IMR-90 (cell line): ENCODE data around the gene OTOG. TPM values are rescaled to one million over a fixed set of nuclear protein-coding genes. Genes with fewer than 3 reads are reported as not detected.

Experiments used
- ATAC-seq: fragments of 200-7000 bp; cut with Tn5 transposase; 2 replicates; pipeline ENCODE4 v1.9.1; 2020; ENCODE audit warnings: low read depth, mild to moderate bottlenecking, moderate library complexity
- BruUV-seq: library from RNA; stranded (reverse); fragments of 400-500 nt; replicated peaks from 2 replicates; lab custom pipeline; 2021; lab: Mats Ljungman, UMichigan
- CTCF ChIA-PET: fragments of 300-600 bp; formaldehyde crosslinking; extraction: SDS; loops from one replicate; lab custom pipeline; 2021; ENCODE audit warnings: antibody characterized with exemption; lab: Yijun Ruan, JAX
- POLR2A ChIA-PET: fragments of 300-600 bp; sonication (Branson Sonifier 250); formaldehyde crosslinking; loops from one replicate; lab custom pipeline; 2022; ENCODE audit warnings: antibody characterized with exemption; ENCODE audit not compliant: unreplicated experiment; lab: Charles Lee
- DNase-seq: peaks from one replicate; pipeline ENCODE4 v3.0.0; 2013
- H2AFZ ChIP-seq: replicated peaks from 2 replicates; pipeline ENCODE3; 2013; ENCODE audit warnings: low read length, mild to moderate bottlenecking; ENCODE audit not compliant: poor library complexity
- H2AK5ac ChIP-seq: 2 replicates; pipeline ENCODE4 v1.6.1; 2013; ENCODE audit warnings: low read depth, low read length, inconsistent platforms
- H2AK9ac ChIP-seq: replicated peaks from 2 replicates; pipeline ENCODE3; 2013; ENCODE audit warnings: mild to moderate bottlenecking, low read depth, low read length, moderate library complexity; ENCODE audit not compliant: poor library complexity
- H2BK120ac ChIP-seq: 2 replicates; pipeline ENCODE4 v1.6.1; 2013; ENCODE audit warnings: low read depth, low read length, inconsistent platforms
- H2BK15ac ChIP-seq: 3 replicates; pipeline ENCODE4 v1.6.1; 2013; ENCODE audit warnings: low read depth, low read length, inconsistent platforms
- H2BK20ac ChIP-seq: 2 replicates; pipeline ENCODE4 v1.6.1; 2013; ENCODE audit warnings: low read depth, mild to moderate bottlenecking, inconsistent platforms, low read length, moderate library complexity
- H2BK5ac ChIP-seq: 2 replicates; pipeline ENCODE4 v1.6.1; 2013; ENCODE audit warnings: mild to moderate bottlenecking, low read depth, low read length, inconsistent platforms; ENCODE audit not compliant: poor library complexity, severe bottlenecking
- H3K14ac ChIP-seq: replicated peaks from 2 replicates; pipeline ENCODE4 v1.6.1; 2013; ENCODE audit warnings: low read depth, low read length, inconsistent platforms
- H3K18ac ChIP-seq: 2 replicates; pipeline ENCODE4 v1.6.1; 2013; ENCODE audit warnings: low read depth, low read length, control low read depth
- H3K23ac ChIP-seq: 2 replicates; pipeline ENCODE4 v1.6.1; 2013; ENCODE audit warnings: low read depth, low read length, inconsistent platforms
- H3K27ac ChIP-seq: 2 replicates; pipeline ENCODE4 v1.5.1; 2013; ENCODE audit warnings: mild to moderate bottlenecking, control low read depth, low read length; ENCODE audit not compliant: insufficient read depth
- H3K27me3 ChIP-seq: 2 replicates; pipeline ENCODE4 v1.6.1; 2013; ENCODE audit warnings: low read length; ENCODE audit not compliant: control insufficient read depth, insufficient read depth
- H3K36me3 ChIP-seq: 2 replicates; pipeline ENCODE4 v1.6.1; 2013; ENCODE audit warnings: low read length, mixed read lengths; ENCODE audit not compliant: control insufficient read depth, insufficient read depth
- H3K4ac ChIP-seq: 2 replicates; pipeline ENCODE4 v1.6.1; 2013; ENCODE audit warnings: low read depth, low read length, inconsistent platforms
- H3K4me1 ChIP-seq: 2 replicates; pipeline ENCODE4 v1.6.1; 2013; ENCODE audit warnings: low read length, mixed read lengths; ENCODE audit not compliant: control insufficient read depth, insufficient read depth
- H3K4me2 ChIP-seq: 2 replicates; pipeline ENCODE4 v1.6.1; 2013; ENCODE audit warnings: low read depth, mild to moderate bottlenecking, control low read depth, low read length, moderate library complexity
- H3K4me3 ChIP-seq: 2 replicates; pipeline ENCODE4 v1.5.1; 2013; ENCODE audit warnings: low read depth, mild to moderate bottlenecking, control low read depth, low read length, moderate library complexity; ENCODE audit not compliant: insufficient read depth
- H3K56ac ChIP-seq: 2 replicates; pipeline ENCODE4 v1.6.1; 2013; ENCODE audit warnings: low read length, inconsistent platforms; ENCODE audit not compliant: insufficient read depth; ENCODE audit errors: extremely low read depth
- H3K79me1 ChIP-seq, 2 experiments: 2 replicates each; pipeline ENCODE4 v1.6.1; 2013; ENCODE audit warnings: low read length in 2 of 2, inconsistent platforms in 1 of 2, low read depth in 1 of 2
- H3K9ac ChIP-seq: 2 replicates; pipeline ENCODE4 v1.6.1; 2013; ENCODE audit warnings: low read depth, low read length, control low read depth
- H3K9me1 ChIP-seq: 2 replicates; pipeline ENCODE4 v1.6.1; 2013; ENCODE audit warnings: low read length, inconsistent platforms; ENCODE audit not compliant: insufficient read depth
- H3K9me3 ChIP-seq: 2 replicates; pipeline ENCODE4 v1.6.1; 2013; ENCODE audit warnings: low read length; ENCODE audit not compliant: control insufficient read depth, insufficient read depth
- H4K20me1 ChIP-seq: 2 replicates; pipeline ENCODE4 v1.6.1; 2013; ENCODE audit warnings: low read length, inconsistent platforms; ENCODE audit not compliant: insufficient read depth
- H4K5ac ChIP-seq: 2 replicates; pipeline ENCODE4 v1.6.1; 2013; ENCODE audit warnings: mild to moderate bottlenecking, low read depth, low read length, control low read depth
- H4K8ac ChIP-seq, 2 experiments: 2 replicates each; pipeline ENCODE4 v1.6.1; 2013; ENCODE audit warnings: low read depth in 2 of 2, low read length in 2 of 2, control low read depth in 1 of 2, inconsistent platforms in 1 of 2
- H4K91ac ChIP-seq: 2 replicates; pipeline ENCODE4 v1.6.1; 2013; ENCODE audit warnings: low read depth, low read length, inconsistent platforms; ENCODE audit not compliant: insufficient read depth
- CHD1 ChIP-seq: IDR thresholded peaks from 2 replicates; pipeline ENCODE4 v1.6.1; 2012; ENCODE audit warnings: low read depth, low read length, improper control_type of control experiment
- CTCF ChIP-seq: conservative IDR thresholded peaks from 2 replicates; pipeline ENCODE4 v1.5.1; 2012; ENCODE audit warnings: mild to moderate bottlenecking, low read depth, low read length, improper control_type of control experiment
- FOS ChIP-seq: fragments of 150-350 bp; IDR thresholded peaks from 2 replicates; pipeline ENCODE4 v1.6.1; 2016; ENCODE audit warnings: low read depth, low read length
- MAZ ChIP-seq: IDR thresholded peaks from 2 replicates; pipeline ENCODE4 v1.6.1; 2012; ENCODE audit warnings: low read depth, mild to moderate bottlenecking, low read length, improper control_type of control experiment, moderate library complexity, borderline replicate concordance
- RAD21 ChIP-seq: IDR thresholded peaks from 2 replicates; pipeline ENCODE4 v1.6.1; 2012; ENCODE audit warnings: low read length, improper control_type of control experiment
- WGBS, 2 experiments: methylation state at CpG; one replicate each; pipeline versions ENCODE4 v1.1.5 to v1.1.7; 2013; ENCODE audit warnings: missing lambda C conversion rate in 2 of 2; ENCODE audit not compliant: insufficient read length in 1 of 2; ENCODE audit errors: extremely low coverage in 2 of 2; 5-methylcytosine and 5-hydroxymethylcytosine counted together
- dilution Hi-C: fragments of 300-500 bp; cut with HindIII; formaldehyde crosslinking; loops from one replicate; pipeline ENCODE4 v1.14.3; 2018; ENCODE audit warnings: low sequenced_read_pairs; ENCODE audit not compliant: unreplicated experiment
- in situ Hi-C: fragments of 300-500 bp; cut with MboI; formaldehyde crosslinking; loops from 3 replicates; pipeline ENCODE4 v1.14.3; 2019; ENCODE audit warnings: low sequenced_read_pairs, inconsistent platforms, mixed read lengths
- intact Hi-C: fragments of 100-400 bp; cut with micrococcal nuclease; formaldehyde crosslinking; loops from 2 replicates; pipeline ENCODE4 v1.10.0; 2022
- polyA plus RNA-seq, 3 experiments: library from polyadenylated mRNA; depleted of rRNA; stranded (reverse); fragments of >200 nt; gene quantifications; 2 replicates each; pipeline ENCODE4 v1.2.3, GENCODE V29; 2012; ENCODE audit warnings: low replicate concordance in 1 of 3
- total RNA-seq: library from RNA; depleted of rRNA; stranded (reverse); fragments of >200 nt; gene quantifications from 2 replicates; pipeline ENCODE4 v1.2.3, GENCODE V29; 2012
- TF ChIP-seq, protein P1 (sequence below): fragments of 150-350 bp; IDR thresholded peaks from 2 replicates; pipeline ENCODE4 v1.6.1; 2017; ENCODE audit warnings: mild to moderate bottlenecking, antibody characterized with exemption, low read length, low read depth

Gene OTOG
- total and polyA plus RNA-seq, 2 of the 4 experiments (the other 2 are of a cell fraction): not detected

DNA sequence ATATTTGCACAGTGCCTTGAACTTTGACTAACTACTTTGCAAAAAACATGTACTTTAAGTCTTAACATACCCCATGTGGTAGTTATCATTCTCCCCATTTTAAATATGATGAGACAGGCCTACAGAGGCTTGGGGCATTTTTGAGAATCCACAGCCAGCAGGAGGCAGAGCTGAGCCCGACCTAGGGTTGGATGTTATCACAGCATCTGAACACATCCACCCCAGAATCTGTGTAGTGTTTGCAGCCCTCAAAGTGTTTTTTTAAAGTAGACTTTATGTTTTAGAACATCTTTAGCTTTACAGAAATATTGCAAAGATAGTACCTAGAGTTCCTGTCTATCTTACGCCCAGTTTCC lies 17.6 kb downstream of the OTOG start:
- Histone ChIP-seq H3K27ac (no peak overlapping the region), H3K36me3 (no peaks in the 10 kb centered on the region), H2BK5ac (no peak overlapping the region), H2AFZ (no peak overlapping the region), H2BK15ac (no peak overlapping the region), H4K91ac (no peak overlapping the region), H3K4me1 (no peaks in the 10 kb centered on the region), H3K18ac (no peak overlapping the region), H3K27me3 (no peaks in the 10 kb centered on the region; the same call in 1 of the 2 replicates), H3K4me3 (no peak overlapping the region), H4K8ac (no peak overlapping the region), H3K9ac (no peak overlapping the region), H3K4ac (no peak overlapping the region), H2AK9ac (no peak overlapping the region), H3K79me1 (no peaks in the 10 kb centered on the region), H3K4me2 (no peak overlapping the region), H3K23ac (no peak overlapping the region), H2AK5ac (no peak overlapping the region), H3K56ac (no peak overlapping the region), H3K9me3 (no peaks in the 10 kb centered on the region), H2BK20ac (no peak overlapping the region), H4K20me1 (no peaks in the 10 kb centered on the region), H3K9me1 (no peaks in the 10 kb centered on the region), H3K14ac (no peak overlapping the region), H2BK120ac (no peak overlapping the region), H4K5ac (no peak overlapping the region)
- dilution Hi-C loops (no loop called here), intact Hi-C loops (no loop called here), in situ Hi-C loops (no loop called here)
- no TSS peak for BruUV-seq
- ATAC-seq: no peak
- POLR2A ChIA-PET: no interaction called here
- CTCF ChIA-PET: no interaction called here
- no peak for DNase-seq
- TF ChIP-seq MAZ (no peak), RAD21 (no peak), CTCF (no peak), FOS (no peak), CHD1 (no peak)
- TF ChIP-seq, protein P1, sequence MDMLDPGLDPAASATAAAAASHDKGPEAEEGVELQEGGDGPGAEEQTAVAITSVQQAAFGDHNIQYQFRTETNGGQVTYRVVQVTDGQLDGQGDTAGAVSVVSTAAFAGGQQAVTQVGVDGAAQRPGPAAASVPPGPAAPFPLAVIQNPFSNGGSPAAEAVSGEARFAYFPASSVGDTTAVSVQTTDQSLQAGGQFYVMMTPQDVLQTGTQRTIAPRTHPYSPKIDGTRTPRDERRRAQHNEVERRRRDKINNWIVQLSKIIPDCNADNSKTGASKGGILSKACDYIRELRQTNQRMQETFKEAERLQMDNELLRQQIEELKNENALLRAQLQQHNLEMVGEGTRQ: no peak
- no CpG with 5 or more reads among the region's 2 CpGs for WGBS, 2 experiments
